ENCODE data around the gene PHLDB3.

PHLDB3 gene

DNA sequence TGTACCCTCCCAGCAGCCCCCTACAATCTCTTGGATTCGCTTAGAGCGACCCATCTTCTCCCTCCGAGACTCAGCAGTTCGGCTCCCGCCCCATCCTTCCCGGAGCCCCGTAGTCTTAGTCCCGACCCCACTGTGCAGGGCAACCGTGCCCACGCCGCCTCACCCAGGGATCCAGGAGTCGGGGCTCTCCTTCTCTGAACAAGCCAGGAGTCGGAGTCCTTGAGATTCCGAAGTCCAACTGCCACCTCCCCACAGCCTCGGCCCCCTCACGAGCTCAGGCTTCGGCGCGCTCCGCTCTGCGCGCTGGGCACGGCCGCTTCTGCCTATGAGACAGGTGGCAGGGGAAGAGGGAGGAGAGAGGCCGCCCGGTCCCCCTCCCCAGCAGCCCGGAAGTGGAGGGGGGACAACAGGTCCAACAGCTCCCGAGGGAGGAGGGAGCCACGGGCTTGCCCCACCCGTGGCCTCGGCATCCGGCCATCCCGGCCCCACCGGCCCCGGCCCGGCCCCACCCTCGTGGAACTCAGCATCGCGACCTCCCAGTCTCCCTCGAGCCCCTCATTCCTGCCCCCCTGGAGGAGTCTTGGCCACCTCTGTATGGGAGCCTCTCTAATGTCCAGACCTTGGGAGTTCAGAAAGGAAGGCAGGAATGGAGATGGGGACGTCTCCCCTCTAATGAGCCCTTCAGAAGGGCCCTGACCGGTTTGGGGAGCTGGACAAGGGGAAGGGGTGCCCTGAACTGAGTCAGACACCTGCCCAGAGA, at the start of gene PHLDB3:
Gene PHLDB3 (minus strand): TSS at position 321 of the 760 bp plus-strand sequence. CDS start 628 bp downstream, outside the sequence.
- TF ChIP-seq, protein P1, sequence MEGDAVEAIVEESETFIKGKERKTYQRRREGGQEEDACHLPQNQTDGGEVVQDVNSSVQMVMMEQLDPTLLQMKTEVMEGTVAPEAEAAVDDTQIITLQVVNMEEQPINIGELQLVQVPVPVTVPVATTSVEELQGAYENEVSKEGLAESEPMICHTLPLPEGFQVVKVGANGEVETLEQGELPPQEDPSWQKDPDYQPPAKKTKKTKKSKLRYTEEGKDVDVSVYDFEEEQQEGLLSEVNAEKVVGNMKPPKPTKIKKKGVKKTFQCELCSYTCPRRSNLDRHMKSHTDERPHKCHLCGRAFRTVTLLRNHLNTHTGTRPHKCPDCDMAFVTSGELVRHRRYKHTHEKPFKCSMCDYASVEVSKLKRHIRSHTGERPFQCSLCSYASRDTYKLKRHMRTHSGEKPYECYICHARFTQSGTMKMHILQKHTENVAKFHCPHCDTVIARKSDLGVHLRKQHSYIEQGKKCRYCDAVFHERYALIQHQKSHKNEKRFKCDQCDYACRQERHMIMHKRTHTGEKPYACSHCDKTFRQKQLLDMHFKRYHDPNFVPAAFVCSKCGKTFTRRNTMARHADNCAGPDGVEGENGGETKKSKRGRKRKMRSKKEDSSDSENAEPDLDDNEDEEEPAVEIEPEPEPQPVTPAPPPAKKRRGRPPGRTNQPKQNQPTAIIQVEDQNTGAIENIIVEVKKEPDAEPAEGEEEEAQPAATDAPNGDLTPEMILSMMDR (IDR thresholded peaks at IDR 0.05; ENCODE audit: low read depth, low read length, missing control alignments) = no peak
- Histone ChIP-seq H3K27ac (peak within 1 kb of the TSS; percentile 4), H3K4me3 (ENCODE audit: low read depth, low read length) (peak within 1 kb of the TSS; percentile 77), H3K36me3 (replicated peaks) (peaks cover 8% of the 10 kb centered on the region), H3K27me3 (replicated peaks) (no peaks in the 10 kb centered on the region)
- DNase-seq = no peak
- in situ Hi-C loops (cut with HindIII; ENCODE audit: low pct_ligation_motif_present, low sequenced_read_pairs) = no loop called here

DNA sequence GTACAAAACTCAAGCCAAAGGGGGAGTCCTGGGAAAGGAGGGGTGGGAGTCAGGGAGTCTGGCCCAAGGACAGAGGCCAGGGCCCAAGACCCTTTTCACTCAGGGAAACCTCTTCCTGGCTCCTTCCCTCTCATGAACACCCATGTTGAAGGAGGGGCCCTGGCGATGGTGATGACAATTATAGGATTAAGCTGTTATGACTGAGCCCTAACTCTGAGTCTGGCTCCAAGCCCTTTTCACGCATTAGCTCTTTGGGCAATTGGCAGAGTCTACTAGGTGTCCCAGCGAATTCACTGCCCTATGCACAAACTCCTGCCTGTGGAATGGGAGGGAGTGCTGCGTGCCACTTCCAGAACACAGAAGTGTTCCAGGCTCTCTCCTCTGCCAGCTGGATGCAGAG, 49.1 kb upstream of the PHLDB3 start:
- no peaks in the 10 kb centered on the region for H3K27me3 ChIP-seq (replicated peaks)
- TF ChIP-seq, protein P1 (IDR thresholded peaks at IDR 0.05; ENCODE audit: low read depth, low read length, missing control alignments) = no peak
- peaks cover 21% of the 10 kb centered on the region for H3K36me3 ChIP-seq (replicated peaks)
- no peak overlapping the region for H3K27ac ChIP-seq
- no peak for DNase-seq
- H3K4me3 ChIP-seq (ENCODE audit: low read depth, low read length) = no peak overlapping the region
- in situ Hi-C loops (cut with HindIII; ENCODE audit: low pct_ligation_motif_present, low sequenced_read_pairs) = no loop called here

DNA sequence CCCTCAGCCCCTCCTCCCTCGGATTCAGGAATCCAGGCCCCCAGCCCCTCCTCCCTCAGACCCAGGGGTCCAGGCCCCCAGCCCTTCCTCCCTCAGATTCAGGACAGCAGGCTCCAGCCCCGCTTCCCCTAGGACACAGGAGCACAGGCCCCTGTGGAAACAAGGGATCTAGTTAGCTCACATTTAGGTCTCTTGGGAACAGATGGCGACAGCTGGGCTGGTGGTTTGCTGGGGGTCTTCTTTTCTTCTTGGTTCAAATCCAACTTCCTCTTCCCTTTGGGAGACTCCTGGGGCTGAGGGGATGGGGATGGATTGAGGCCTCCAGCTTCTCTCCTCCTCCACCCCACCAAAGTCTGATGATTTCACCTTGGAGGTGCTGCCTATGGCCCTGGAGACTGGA, 48.1 kb upstream of the PHLDB3 start:
- H3K36me3 ChIP-seq (replicated peaks) = peaks cover 21% of the 10 kb centered on the region
- in situ Hi-C loops (cut with HindIII; ENCODE audit: low pct_ligation_motif_present, low sequenced_read_pairs) = no loop called here
- H3K27ac ChIP-seq = no peak overlapping the region
- H3K4me3 ChIP-seq (ENCODE audit: low read depth, low read length) = no peak overlapping the region
- DNase-seq = no peak
- TF ChIP-seq, protein P1 (IDR thresholded peaks at IDR 0.05; ENCODE audit: low read depth, low read length, missing control alignments) = no peak
- H3K27me3 ChIP-seq (replicated peaks) = no peaks in the 10 kb centered on the region

DNA sequence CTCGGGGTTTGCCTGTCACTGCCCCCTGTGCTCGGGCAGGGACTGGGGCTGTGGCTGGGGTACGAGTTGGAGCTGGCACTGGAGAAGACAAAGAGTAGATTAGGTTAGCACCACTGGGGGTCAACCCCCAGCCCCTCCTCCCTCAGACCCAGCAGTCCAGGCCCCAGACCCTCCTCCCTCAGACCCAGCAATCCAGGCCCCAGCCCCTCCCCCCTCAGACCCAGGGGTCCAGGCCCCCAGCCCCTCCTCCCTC, 47.6 kb upstream of the PHLDB3 start:
- Histone ChIP-seq H3K4me3 (ENCODE audit: low read depth, low read length) (no peak overlapping the region), H3K27me3 (replicated peaks) (no peaks in the 10 kb centered on the region), H3K36me3 (replicated peaks) (peaks cover 21% of the 10 kb centered on the region), H3K27ac (no peak overlapping the region)
- DNase-seq = no peak
- TF ChIP-seq, protein P1 (IDR thresholded peaks at IDR 0.05; ENCODE audit: low read depth, low read length, missing control alignments) = no peak
- in situ Hi-C loops (cut with HindIII; ENCODE audit: low pct_ligation_motif_present, low sequenced_read_pairs) = no loop called here

DNA sequence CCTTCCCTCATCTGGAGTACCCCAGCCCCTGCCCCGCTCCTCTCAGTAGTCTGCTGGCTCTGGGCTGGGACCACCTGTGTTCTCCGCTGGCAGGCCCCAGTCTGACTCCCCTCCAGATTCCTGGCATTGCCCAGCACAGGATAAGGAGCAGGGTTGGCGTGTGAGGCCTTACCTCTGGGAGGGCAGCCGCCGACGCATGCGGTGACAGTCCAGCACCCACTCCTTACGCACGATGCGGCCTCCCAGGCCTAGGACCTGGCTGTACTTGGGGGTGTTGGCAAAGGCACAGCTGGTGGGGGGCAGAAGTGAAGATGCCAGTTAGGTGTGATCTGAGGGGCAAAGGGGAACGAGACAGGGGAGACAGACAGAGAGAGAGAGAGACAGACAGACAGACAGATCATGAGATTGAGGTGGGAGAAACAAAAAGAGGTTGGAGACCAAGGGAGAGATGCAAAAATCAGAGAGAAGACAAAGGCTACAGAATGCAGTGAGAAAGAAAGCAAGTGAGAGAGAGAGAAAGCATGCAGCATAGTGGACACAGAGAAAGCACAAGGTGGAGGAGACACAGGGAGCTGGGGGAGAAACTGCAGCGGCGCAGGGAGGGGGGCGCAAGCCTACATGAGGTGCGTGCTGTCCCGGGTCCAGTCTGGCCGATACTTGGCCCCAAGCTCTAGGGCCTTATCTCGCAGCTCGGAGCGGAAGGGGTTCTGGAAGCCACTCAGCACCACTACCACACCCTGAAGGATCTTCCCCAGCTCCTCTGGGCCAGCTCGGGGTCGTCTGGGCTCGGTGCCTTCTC, 47.1 kb upstream of the PHLDB3 start:
- H3K36me3 ChIP-seq (replicated peaks) = peaks cover 21% of the 10 kb centered on the region
- in situ Hi-C loops (cut with HindIII; ENCODE audit: low pct_ligation_motif_present, low sequenced_read_pairs) = no loop called here
- DNase-seq = no peak

More for the DNA sequence above, 47.1 kb upstream of the PHLDB3 start:
- Histone ChIP-seq H3K4me3 (ENCODE audit: low read depth, low read length) (no peak overlapping the region), H3K27me3 (replicated peaks) (no peaks in the 10 kb centered on the region), H3K27ac (no peak overlapping the region)
- TF ChIP-seq, protein P1 (IDR thresholded peaks at IDR 0.05; ENCODE audit: low read depth, low read length, missing control alignments) = no peak
